HG03025 (cell line): ENCODE data around the gene HOXD4.

Source experiments
- ATAC-seq: cut with Tn5 transposase; IDR thresholded peaks from one replicate; pipeline ENCODE4 v1.9.1; 2021; ENCODE audit warnings: mild to moderate bottlenecking, moderate library complexity; ENCODE audit not compliant: unreplicated experiment, low FRiP score

The HOXD4 gene

DNA sequence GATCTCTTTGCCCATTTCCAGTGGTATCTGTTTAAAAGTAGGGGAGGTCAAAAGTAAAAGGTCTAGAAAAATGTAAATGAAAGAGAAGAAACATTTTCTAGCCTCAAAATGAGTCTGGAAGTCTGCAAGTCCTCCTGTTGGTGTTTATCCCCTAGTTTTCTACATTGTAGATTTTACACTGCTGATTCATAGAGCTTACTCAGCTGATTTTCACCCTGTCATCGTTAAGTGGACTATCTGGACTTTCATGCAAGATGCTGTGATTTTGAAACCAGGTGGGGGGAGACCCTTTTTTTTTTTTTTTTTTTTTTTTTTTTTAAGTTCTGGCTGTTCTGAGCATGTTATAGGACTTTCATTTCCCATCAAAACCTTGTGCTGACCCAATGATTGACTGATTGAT is 16.0 kb downstream of the HOXD4 start:
- no peak for ATAC-seq

DNA sequence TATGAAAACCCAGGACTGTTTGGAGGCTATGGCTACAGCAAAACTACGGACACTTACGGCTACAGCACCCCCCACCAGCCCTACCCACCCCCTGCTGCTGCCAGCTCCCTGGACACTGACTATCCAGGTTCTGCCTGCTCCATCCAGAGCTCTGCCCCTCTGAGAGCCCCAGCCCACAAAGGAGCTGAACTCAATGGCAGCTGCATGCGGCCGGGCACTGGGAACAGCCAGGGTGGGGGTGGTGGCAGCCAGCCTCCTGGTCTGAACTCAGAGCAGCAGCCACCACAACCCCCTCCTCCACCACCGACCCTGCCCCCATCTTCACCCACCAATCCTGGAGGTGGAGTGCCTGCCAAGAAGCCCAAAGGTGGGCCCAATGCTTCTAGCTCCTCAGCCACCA is 17.8 kb downstream of the HOXD4 start:
- no peak for ATAC-seq

DNA sequence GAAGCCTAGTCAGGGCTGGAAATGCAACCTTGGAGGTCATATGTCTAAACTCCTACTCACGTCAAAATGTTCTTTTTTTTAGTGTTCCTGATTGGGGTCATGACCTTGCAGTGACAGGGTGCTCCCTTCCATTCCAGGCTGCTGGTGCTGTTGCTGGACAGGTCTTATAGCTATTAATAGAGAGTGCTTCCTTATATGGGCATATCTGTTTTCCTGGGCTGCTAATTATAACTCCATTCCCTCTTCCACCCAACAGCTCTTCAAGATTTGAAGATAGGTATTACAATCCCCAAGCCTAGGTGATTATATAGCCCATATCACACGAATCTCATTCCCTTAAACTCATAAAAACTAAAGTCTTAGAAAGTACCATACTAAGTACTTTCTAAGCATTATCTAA is 18.4 kb downstream of the HOXD4 start:
- ATAC-seq = no peak

DNA sequence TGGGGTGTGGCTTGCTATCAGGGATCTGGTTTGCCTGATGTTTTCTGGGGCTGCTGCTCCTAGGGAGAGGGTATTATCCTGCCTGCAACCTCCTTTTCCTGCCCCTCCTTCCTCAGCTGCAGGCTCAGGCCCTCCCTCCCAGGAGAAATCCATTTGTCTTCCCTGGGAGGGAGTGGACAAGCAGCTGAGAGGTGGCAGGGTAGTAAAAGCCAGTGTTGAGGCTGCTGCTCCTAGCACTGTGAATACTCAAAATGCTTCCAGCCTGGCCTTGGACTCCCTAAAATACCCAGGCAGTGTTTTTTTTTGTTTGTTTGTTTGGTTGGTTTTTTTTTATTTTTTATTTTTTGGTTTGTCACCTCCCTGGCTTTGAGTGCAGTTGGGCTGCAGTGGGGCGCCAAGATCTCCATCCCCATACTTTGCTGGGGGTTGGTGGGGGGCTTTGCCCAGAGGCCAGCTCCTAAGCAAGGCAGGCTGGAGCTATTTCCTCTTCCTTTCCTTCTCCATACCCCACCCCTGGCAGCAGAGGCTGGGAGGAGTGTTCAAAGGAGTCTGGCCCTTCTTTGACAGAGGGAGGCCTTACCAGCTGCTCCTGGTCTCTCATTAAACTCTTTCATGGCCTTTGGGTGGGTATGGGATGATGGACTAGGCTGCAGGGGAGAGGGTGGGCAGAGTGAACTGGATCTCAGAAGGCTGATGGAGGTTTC is 19.4 kb downstream of the HOXD4 start:
- no peak for ATAC-seq

DNA sequence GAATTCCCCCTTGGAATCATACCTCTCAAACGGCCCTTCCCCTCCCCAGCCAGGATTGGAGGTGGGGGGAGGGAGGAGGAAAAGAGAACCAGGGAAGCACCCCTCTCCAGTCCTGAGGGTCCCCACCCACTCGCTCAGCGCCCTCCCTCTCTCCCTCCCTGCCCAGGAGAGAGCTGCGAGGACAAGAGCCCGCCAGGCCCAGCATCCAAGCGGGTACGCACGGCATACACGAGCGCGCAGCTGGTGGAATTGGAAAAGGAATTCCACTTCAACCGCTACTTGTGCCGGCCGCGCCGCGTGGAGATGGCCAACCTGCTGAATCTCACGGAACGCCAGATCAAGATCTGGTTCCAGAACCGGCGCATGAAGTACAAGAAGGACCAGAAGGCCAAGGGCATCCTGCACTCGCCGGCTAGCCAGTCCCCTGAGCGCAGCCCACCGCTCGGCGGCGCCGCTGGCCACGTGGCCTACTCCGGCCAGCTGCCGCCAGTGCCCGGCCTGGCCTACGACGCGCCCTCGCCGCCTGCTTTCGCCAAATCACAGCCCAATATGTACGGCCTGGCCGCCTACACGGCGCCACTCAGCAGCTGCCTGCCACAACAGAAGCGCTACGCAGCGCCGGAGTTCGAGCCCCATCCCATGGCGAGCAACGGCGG is 20.1 kb downstream of the HOXD4 start:
- ATAC-seq = no peak

DNA sequence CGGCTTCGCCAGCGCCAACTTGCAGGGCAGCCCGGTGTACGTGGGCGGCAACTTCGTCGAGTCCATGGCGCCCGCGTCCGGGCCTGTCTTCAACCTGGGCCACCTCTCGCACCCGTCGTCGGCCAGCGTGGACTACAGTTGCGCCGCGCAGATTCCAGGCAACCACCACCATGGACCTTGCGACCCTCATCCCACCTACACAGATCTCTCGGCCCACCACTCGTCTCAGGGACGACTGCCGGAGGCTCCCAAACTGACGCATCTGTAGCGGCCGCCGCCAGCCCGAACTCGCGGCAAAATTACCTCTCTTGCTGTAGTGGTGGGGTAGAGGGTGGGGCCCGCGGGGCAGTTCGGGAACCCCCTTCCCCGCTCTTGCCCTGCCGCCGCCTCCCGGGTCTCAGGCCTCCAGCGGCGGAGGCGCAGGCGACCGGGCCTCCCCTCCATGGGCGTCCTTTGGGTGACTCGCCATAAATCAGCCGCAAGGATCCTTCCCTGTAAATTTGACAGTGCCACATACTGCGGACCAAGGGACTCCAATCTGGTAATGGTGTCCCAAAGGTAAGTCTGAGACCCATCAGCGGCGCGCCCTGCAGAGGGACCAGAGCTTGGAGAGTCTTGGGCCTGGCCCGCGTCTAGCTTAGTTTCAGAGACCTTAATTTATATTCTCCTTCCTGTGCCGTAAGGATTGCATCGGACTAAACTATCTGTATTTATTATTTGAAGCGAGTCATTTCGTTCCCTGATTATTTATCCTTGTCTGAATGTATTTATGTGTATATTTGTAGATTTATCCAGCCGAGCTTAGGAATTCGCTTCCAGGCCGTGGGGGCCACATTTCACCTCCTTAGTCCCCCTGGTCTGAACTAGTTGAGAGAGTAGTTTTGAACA is 20.9 kb downstream of the HOXD4 start:
- no peak for ATAC-seq

DNA sequence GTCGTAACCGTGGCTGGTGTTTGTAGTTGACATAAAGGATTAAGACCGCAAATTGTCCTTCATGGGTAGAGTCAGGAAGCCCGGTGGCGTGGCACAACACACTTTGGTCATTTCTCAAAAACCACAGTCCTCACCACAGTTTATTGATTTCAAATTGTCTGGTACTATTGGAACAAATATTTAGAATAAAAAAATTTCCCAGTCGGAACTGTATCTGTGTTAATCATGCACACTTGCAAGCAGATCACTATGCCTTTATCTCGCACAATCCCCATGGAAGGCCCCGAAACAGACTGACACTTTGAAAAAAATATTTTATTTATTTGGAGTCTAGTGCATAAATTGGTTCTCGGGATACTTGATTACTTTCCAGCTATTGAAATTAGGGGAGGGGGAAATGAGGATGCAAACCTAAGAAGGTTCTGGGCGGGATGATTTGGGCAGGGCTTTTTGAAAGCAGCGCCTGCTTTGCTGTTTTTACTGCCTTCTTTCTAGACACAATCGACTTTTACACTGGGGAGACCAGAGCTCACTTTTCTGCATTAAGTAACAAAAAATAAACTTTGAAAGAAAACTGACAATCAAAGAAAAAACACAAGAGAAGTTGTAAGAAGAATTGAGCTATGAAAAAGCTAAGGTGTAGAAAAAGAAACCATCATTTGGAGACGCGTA is 21.7 kb downstream of the HOXD4 start:
- no peak for ATAC-seq

DNA sequence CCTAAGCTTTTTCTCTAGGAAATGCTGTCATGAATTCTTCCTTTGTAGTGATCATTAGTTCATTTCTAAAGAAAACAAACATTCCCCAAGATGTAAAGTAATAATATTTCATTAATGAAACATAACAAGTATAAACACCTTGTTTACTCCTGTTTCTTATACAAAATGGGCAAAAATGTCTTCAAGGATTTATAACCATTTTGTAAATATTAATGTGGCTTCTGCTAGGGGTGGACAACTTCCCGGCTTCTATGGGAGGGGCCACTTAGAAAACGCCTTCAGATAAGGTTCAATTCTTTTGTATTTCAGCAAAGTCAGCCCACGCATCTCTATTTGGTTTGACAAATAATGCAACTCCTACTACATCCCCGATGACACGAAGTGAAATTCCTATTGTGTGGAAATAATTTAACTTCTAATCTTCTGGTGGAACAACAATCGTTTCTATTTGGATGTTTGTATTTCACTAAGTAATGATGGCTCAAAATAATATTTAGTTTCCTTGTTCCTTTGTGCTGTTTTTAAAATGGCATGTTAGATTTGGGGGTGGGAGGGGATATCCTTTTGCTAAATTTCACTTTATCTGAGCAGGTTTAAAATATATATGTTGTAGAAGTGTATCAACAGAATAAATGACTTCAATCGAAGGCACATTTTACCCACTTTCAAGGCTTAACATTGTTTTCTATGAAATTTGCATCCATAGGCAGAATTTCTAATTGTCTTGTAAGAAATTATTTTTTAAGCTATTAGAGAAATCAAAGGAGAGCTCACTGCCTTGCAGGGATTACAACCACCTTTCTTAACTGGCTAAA is 22.4 kb downstream of the HOXD4 start:
- ATAC-seq = no peak

DNA sequence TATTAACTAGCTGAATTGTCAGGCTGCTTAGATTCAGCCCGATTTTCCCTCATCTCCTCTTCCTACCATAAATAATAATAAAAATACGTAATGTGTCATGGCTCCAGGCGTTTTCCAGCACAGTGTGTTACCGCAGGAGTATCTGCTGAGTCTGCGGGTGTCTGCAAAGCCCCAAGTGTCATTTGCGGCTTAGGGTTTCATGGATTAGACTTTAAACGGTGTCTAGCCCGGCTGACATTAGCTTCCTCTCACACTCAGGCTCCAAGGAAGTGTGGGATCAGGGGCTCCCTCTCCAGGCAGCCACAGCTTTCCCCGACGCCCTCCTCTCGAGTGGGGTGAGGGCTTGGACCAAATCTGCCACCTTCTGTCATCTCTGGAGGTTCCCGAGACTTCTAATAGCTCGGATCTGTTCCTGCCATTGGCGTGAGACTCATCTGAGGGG is 23.1 kb downstream of the HOXD4 start:
- ATAC-seq = no peak

DNA sequence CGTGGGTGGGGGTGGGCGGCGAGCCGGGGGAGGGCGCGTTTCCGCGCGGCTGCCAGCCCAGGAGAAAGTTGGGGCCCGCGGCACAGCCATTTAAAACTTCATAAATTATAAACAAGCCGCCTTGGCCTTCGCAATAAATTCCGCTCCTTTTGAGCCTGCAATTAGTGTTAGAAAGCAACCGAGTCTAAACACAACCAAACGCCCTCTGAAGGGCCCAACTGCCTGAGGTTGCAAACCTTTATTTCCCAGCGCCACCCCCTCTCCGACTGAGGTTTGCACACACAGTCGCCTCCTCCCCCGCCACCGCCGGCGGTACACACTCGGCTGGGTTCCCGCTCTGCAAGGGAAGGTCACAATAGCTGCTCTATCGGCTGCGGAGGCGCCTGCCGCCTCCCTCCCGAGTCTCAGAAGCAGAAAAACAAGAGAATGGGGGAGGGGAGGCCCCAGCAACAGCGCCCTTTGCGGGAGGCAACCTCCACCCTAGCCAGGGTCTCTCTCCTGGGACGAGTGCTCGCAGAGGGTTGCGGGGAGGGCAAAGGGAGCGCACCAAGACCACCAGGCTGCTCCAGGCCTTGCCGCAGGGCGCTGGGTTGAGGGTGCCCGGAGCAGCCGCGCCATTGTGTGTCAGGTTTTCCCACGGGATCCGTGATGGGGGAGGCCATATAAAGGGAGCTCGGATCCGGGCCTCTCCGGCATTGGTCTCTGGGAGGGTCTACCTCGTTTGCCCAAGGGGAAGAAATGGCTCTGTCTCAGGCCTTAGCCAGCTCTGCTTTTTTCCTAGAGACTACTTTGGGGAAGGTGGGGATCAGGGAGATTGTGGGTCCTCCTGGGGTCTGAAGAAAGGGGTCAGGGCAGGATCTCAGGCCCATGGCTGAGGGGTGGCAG is 23.7 kb downstream of the HOXD4 start:
- no peak for ATAC-seq

DNA sequence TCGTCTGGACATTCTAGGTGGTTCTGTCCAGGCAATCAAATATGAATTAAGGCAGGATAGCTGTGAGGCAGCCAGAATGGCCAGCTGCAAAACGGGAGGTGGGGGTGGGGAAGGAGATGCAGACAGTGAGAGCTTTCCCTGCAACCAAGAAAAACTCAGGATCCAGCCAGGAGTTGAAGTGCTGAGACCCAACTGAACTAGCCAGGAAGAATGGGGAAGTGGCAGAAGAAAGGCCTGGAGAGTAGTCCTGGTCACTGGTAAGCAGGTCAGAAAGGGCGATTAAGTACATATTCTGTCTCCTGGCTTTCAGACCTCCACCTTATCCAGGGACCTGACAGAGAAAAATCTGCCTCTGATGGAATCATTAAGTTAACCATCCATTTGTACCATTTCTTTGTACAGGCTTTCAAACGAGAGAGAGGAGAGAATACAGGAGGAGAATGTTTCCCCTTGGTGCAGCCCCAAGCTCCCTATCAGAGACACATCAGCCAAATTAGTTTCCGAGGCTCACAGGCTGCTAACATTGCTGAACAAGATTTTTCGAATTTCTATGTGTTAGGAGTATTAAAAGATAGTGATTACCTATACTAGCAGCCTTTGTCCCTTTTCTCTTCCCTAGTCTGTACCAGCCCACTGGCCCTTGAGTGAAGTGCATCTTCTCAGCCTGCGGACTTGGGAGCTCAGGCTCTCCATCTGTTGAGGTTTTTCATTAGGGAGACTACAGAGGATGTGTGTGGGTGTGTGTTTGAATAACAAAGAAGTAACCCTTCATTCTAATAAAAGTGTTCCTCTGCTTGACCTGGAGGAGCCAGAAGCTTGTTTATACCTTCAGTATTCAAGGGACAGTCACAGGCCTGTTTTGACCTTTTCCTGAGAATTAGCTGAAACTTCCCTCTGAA is 24.6 kb downstream of the HOXD4 start:
- ATAC-seq = no peak

DNA sequence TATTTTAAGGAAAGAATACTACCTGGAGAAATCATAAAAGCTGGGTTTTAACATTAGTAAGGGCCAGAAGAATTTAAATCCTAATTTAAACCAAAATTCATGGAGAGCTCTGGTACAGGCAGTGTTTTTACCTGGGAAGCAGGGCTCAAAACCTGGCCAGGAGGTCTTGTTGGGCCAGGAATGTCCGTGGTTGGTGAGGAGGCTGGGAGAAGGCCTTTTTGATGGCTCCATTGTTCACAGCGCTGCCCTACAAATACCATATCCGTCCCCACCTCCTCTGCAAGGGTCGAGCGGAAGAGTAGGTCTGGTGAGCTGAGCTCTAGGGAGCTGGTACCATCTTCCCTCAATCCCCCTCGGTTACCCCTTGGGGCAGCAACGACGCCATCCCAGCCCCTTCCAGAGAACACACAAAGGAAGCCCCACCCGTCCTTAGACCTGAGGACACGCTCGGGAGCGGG is 26.3 kb downstream of the HOXD4 start:
- no peak for ATAC-seq

DNA sequence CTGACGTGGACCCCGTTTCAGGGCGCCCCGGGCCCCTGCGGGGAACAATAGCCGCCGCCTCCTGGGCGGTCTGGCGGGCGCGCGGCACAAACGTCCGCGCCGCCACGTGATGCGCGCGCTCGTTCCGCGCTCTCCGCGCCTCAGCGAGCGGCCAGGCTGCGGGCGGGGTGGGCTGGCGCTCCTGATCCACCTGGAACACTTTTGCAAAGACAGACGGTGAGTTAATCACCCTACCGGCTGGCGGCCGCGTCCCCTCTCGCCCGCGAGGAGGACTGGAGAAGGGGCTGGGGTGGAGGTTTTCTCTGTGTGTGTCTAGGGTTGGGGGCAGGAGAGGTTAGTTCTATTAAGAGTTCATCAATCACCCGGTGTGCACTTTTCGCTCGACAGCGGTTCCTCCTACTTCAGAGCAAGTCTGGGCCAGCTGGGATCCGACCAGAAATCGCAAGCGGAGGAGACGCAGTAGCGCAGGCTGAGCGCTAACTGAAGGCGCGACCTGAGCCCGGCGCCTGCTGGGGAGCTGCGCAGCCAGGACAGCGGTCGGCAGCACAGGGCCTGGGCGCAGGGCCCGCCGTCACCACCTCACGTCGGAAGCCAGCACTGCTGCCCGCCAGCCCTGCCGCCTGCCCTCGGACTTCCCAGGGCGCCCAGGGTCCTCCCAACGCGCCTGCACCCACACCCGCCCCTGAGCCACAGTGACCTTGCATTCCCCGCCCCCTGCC is 26.8 kb downstream of the HOXD4 start:
- ATAC-seq = no peak

DNA sequence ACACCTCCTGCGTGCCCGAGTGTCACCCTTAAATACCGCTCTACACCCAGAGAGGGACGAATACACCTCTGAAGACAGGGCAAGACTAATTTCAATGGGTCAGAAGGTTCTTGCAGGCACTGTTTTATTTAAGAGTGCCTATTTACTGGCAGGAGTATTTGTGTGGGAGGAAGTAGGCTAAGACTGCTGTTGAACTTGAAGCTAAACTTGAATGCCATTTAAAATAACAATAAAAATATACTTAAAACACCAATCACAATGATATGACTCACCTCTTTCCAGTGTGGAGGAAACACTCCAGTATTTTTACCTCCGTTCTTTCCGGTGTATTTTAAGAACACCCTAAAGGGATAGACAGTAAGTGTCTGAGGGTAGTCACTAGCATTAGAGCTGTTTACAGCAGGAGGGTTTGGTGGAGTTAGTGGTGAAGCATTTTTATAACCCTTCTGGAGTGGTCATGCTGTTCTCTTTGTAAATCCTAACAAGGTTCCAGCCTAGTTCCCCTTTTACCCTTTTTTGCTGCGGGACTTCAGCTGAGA is 27.5 kb downstream of the HOXD4 start:
- ATAC-seq = no peak

DNA sequence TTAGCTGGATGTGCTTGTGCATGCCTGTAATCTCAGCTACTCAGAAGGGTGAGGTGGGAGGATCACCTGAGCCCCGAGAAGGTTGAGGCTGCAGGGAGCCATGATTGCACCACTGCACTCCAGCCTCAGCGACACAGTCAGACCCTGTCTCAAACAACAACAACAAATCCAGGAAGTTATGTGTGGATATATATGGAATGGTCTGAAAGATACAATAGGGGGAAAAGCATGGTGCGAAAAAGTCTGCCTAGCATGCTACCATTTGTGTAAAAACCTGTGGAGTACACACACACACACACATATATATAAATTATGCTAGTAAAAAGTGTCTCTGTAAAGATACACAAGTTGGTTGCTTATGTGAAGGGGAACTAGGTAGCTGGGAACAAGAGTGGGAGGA is 30.2 kb downstream of the HOXD4 start:
- no peak for ATAC-seq

DNA sequence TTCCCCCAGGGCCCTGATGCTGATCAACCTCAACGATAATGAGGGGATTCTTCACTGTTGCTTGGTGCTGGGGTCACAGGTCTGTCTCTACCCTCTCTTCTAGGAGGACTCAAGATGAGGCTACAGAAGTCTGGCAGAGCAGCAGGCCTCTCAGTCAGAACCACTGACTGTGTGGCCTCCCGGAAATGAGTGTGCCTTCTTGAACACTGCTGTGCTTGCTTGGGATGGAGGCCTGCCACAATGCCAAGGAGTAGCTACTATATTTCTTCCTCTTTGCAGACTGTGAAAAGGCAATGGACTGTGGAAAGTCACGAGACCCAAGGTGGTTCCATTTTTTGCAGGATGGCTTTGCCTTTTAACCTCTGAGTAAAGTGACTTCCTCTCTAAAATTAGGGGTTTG is 31.3 kb downstream of the HOXD4 start:
- no peak for ATAC-seq

DNA sequence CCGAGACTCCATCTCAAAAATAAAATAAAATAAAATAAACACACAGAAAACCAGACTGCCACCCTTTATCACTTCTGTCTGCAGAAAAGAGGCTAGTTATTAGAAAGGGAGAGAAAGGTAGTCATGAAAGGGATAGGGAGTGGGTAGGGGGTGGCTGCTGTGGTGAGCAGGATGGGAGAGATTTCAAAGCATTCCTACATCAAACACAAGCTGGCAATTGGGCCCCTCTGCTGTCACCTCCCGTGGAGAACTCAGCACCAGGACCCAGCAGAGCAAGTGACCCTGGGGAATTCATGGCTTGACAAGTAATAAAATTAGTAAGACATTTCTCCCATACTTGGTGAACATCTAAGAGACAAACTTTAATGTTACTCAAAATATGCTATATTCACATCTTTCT is 33.4 kb downstream of the HOXD4 start:
- no peak for ATAC-seq
